ENCODE data around the gene MICAL2.

The MICAL2 gene

DNA sequence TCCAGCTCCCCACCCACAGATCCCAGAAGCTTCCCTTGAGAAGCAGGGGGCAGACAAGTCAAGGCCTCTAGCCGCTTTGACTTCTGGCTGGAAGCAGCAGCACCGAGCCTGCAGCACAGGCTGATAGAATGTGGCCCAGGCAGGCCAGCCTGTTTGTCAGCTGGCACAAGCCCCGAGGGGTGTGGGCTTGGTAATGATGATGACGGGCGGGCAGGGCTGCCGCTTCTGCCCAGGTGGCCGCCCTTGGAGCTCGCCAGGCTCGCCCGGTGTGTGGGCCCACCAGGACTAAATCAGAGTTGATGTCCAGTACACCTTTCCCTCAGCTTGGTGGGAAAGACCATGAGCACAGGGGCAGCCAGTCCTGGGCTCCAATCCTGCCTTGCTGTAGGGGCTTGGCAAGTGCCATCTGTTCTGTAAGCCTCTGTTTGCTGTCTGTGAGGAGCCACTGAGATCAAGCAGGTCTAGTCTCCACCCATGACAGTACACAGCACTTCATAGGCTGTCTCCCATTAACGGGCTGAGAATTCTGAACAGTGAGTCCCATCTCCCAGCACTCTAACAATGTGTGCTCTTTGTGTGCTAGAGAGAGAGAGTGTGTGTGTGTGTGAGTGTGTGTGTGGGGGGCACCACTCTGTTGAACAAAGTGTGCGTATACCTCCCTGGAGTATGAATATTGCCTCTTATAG, 26.8 kb downstream of the MICAL2 start:
- TF ChIP-seq ZNF19 (tag by site-specific recombination; IDR thresholded peaks at IDR 0.05; ENCODE audit: low read depth): no peak
- TF ChIP-seq, protein P1, sequence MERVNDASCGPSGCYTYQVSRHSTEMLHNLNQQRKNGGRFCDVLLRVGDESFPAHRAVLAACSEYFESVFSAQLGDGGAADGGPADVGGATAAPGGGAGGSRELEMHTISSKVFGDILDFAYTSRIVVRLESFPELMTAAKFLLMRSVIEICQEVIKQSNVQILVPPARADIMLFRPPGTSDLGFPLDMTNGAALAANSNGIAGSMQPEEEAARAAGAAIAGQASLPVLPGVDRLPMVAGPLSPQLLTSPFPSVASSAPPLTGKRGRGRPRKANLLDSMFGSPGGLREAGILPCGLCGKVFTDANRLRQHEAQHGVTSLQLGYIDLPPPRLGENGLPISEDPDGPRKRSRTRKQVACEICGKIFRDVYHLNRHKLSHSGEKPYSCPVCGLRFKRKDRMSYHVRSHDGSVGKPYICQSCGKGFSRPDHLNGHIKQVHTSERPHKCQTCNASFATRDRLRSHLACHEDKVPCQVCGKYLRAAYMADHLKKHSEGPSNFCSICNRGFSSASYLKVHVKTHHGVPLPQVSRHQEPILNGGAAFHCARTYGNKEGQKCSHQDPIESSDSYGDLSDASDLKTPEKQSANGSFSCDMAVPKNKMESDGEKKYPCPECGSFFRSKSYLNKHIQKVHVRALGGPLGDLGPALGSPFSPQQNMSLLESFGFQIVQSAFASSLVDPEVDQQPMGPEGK (tag by site-specific recombination; IDR thresholded peaks at IDR 0.05): no peak
- TF ChIP-seq ZNF677 (tag by site-specific recombination; IDR thresholded peaks at IDR 0.05): no peak
- no peak for TF ChIP-seq ZNF221 (tag by site-specific recombination; IDR thresholded peaks at IDR 0.05; ENCODE audit: borderline replicate concordance)
- no peak for TF ChIP-seq GLIS2 (tag by site-specific recombination; IDR thresholded peaks at IDR 0.05)
- no peak for TF ChIP-seq ZFP69B (tag by site-specific recombination; IDR thresholded peaks at IDR 0.05)
- TF ChIP-seq ZNF132 (tag by site-specific recombination; IDR thresholded peaks at IDR 0.05; ENCODE audit: borderline replicate concordance): no peak
- TF ChIP-seq, protein P2, sequence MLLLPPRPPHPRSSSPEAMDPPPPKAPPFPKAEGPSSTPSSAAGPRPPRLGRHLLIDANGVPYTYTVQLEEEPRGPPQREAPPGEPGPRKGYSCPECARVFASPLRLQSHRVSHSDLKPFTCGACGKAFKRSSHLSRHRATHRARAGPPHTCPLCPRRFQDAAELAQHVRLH (tag by site-specific recombination; IDR thresholded peaks at IDR 0.05): no peak
- TF ChIP-seq ZNF548 (tag by site-specific recombination; IDR thresholded peaks at IDR 0.05): no peak
- no peaks in the 10 kb centered on the region; the same call in 1 of the 2 replicates for H3K4me1 ChIP-seq (ENCODE audit: control insufficient read depth, insufficient read depth, low read length)
- H3K27ac ChIP-seq (ENCODE audit: extremely low read depth, low read depth, low read length): no peak overlapping the region
- no peaks in the 10 kb centered on the region for H3K36me3 ChIP-seq (ENCODE audit: control insufficient read depth in 2 of 2, insufficient read depth in 1 of 2, low read length in 2 of 2)
- ChIA-PET POLR2A (no interaction called here), CTCF (interaction anchor here (0.5 to 1.1 kb wide), 5 partner anchors 11 to 179 kb away, joined by 3 to 5 read pairs (median 3); no protein-coding TSS in a partner anchor)
- H3K9me3 ChIP-seq (ENCODE audit: control insufficient read depth, insufficient read depth, low read depth, low read length): no peaks in the 10 kb centered on the region
- no peak overlapping the region for H3K4me3 ChIP-seq (ENCODE audit: low read depth, low read length)

DNA sequence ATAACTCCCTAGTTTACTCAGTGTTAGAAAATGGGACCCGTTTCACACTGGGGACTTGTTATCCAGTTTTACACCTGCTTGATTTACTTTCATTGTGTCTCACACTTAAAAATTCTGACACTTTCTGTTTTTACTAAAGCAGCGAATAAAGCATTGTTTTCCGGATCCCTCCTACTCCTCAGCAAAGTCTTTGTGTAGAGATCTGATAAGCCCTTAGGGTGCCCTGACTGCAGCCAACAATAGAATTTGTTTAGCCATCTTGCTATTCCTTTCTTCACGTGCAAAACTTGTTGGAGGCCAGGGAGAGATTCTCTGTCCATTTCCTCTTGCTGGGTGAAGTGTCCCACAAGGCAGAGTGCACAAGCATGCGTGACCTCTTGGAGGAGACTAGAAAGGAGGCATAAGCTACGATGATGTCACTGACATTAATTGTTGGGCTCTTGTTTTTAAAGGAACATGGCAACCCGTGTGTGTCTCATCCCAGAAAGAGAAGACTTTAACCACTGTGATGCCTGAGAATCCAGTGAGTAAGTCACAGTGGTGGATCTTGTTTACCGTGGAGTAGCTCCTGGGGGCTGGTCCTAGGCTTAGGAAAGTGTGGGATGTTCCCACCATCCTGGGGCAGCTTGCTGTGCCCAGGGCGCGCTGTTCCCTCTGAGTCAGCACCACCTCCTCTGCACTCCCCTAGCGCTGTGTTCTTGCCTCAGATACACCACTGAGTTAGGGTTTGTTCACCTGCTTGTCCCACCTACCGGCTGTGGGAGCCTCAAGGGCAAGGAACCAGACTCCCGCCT, 27.7 kb downstream of the MICAL2 start:
- CTCF ChIA-PET: interaction anchor here (0.5 to 1.2 kb wide), 3 partner anchors 15 to 146 kb away, joined by 3 to 5 read pairs (median 3); no protein-coding TSS in a partner anchor
- POLR2A ChIA-PET: no interaction called here
- Histone ChIP-seq H3K9me3 (ENCODE audit: control insufficient read depth, insufficient read depth, low read depth, low read length) (no peaks in the 10 kb centered on the region), H3K4me3 (ENCODE audit: low read depth, low read length) (no peak overlapping the region), H3K4me1 (ENCODE audit: control insufficient read depth, insufficient read depth, low read length) (no peaks in the 10 kb centered on the region; the same call in 1 of the 2 replicates), H3K27ac (ENCODE audit: extremely low read depth, low read depth, low read length) (no peak overlapping the region), H3K36me3 (ENCODE audit: control insufficient read depth in 2 of 2, insufficient read depth in 1 of 2, low read length in 2 of 2) (no peaks in the 10 kb centered on the region)
- TF ChIP-seq, protein P3, sequence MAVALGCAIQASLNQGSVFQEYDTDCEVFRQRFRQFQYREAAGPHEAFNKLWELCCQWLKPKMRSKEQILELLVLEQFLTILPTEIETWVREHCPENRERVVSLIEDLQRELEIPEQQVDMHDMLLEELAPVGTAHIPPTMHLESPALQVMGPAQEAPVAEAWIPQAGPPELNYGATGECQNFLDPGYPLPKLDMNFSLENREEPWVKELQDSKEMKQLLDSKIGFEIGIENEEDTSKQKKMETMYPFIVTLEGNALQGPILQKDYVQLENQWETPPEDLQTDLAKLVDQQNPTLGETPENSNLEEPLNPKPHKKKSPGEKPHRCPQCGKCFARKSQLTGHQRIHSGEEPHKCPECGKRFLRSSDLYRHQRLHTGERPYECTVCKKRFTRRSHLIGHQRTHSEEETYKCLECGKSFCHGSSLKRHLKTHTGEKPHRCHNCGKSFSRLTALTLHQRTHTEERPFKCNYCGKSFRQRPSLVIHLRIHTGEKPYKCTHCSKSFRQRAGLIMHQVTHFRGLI (tag by site-specific recombination; IDR thresholded peaks at IDR 0.05): 0 out of 2 replicates have a peak, but pooled peaks have one; percentile 21
- TF ChIP-seq, protein P4, sequence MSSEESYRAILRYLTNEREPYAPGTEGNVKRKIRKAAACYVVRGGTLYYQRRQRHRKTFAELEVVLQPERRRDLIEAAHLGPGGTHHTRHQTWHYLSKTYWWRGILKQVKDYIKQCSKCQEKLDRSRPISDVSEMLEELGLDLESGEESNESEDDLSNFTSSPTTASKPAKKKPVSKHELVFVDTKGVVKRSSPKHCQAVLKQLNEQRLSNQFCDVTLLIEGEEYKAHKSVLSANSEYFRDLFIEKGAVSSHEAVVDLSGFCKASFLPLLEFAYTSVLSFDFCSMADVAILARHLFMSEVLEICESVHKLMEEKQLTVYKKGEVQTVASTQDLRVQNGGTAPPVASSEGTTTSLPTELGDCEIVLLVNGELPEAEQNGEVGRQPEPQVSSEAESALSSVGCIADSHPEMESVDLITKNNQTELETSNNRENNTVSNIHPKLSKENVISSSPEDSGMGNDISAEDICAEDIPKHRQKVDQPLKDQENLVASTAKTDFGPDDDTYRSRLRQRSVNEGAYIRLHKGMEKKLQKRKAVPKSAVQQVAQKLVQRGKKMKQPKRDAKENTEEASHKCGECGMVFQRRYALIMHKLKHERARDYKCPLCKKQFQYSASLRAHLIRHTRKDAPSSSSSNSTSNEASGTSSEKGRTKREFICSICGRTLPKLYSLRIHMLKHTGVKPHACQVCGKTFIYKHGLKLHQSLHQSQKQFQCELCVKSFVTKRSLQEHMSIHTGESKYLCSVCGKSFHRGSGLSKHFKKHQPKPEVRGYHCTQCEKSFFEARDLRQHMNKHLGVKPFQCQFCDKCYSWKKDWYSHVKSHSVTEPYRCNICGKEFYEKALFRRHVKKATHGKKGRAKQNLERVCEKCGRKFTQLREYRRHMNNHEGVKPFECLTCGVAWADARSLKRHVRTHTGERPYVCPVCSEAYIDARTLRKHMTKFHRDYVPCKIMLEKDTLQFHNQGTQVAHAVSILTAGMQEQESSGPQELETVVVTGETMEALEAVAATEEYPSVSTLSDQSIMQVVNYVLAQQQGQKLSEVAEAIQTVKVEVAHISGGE (tag by site-specific recombination; conservative IDR thresholded peaks at IDR 0.05; ENCODE audit: low read depth): no peak
- TF ChIP-seq ZNF629 (tag by site-specific recombination; IDR thresholded peaks at IDR 0.05) (peak; percentile 56), IKZF3 (tag by site-specific recombination; IDR thresholded peaks at IDR 0.05) (no peak), EGR2 (tag by site-specific recombination; IDR thresholded peaks at IDR 0.05; ENCODE audit: low read depth) (peak; percentile 69), ZFHX2 (tag by site-specific recombination; conservative IDR thresholded peaks at IDR 0.05) (peak; percentile 80), ZBTB7A (tag by site-specific recombination; IDR thresholded peaks at IDR 0.05; ENCODE audit: low read depth) (no peak), PRDM1 (tag by site-specific recombination; IDR thresholded peaks at IDR 0.05) (peak; percentile 35; the same call in 1 of the 2 replicates), SP2 (tag by site-specific recombination; IDR thresholded peaks at IDR 0.05) (no peak), ZNF426 (tag by site-specific recombination; IDR thresholded peaks at IDR 0.05) (no peak), ZIC2 (tag by site-specific recombination; IDR thresholded peaks at IDR 0.05) (peak; percentile 74), SP3 (tag by site-specific recombination; IDR thresholded peaks at IDR 0.05) (no peak), ZNF341 (tag by site-specific recombination; IDR thresholded peaks at IDR 0.05; ENCODE audit: low read depth) (0 out of 2 replicates have a peak, but pooled peaks have one; percentile 41), ZNF785 (tag by site-specific recombination; IDR thresholded peaks at IDR 0.05) (no peak), ZNF707 (tag by site-specific recombination; IDR thresholded peaks at IDR 0.05) (no peak)
- TF ChIP-seq, protein P5, sequence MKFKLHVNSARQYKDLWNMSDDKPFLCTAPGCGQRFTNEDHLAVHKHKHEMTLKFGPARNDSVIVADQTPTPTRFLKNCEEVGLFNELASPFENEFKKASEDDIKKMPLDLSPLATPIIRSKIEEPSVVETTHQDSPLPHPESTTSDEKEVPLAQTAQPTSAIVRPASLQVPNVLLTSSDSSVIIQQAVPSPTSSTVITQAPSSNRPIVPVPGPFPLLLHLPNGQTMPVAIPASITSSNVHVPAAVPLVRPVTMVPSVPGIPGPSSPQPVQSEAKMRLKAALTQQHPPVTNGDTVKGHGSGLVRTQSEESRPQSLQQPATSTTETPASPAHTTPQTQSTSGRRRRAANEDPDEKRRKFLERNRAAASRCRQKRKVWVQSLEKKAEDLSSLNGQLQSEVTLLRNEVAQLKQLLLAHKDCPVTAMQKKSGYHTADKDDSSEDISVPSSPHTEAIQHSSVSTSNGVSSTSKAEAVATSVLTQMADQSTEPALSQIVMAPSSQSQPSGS (tag by site-specific recombination; IDR thresholded peaks at IDR 0.05; ENCODE audit: low read depth): peak; percentile 72

All from HEK293 (cell line).